Measurements from ENCODE around the gene DOCK11. TPM values are rescaled to one million over a fixed set of nuclear protein-coding genes. Genes with fewer than 3 reads are reported as not detected.

The DOCK11 gene
- 49.1 and 94.3 TPM in 2 replicates for total RNA-seq

GRCh38 chrX:118495061-118495921 is at the start of gene DOCK11:
Gene DOCK11, plus strand, starts transcription at chrX:118495815. Its CDS starts 157 bp downstream, at chrX:118495972.

GRCh38 chrX:118726887-118727685 is 231.5 kb downstream of the DOCK11 start, which contains the start of gene IL13RA1:
Gene IL13RA1, plus strand, starts transcription at chrX:118727606. Its CDS starts 33 bp downstream, at chrX:118727639.

Other genes starting within 250 kb of the DOCK11 start
- gene WDR44, start 149.7 kb upstream of the DOCK11 start, total RNA-seq = 8.2 and 10.3 TPM in 2 replicates
- 32.4 and 50.4 TPM in 2 replicates for gene IL13RA1, start 231.8 kb downstream of the DOCK11 start, total RNA-seq